ENCODE data around the gene SPECC1. TPM values are rescaled to one million over a fixed set of nuclear protein-coding genes. Genes with fewer than 3 reads are reported as not detected.

SPECC1 gene
- polyA plus RNA-seq, 1 experiment = 56.4 TPM

DNA sequence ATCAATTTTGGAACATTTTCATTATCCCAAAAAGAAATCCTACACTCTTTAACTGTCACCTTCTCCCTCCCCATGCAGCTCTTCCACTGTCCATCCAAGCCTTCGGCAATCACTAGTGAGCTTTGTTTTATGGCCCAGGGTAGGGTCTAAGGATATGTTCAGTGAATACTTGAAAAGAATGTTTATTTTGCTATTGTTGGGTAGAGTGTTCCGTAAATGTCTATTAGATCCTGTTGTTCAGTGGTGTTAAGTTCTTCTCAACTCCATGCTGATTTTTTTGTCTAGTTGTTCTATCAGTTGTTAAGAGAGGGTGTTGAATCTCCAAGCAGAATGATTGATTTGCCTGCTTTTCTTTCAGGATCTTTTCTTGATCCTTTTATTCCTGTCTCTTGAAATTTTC lies 29.9 kb downstream of the SPECC1 start:
- no peaks in the 10 kb centered on the region for H3K9me3 ChIP-seq (ENCODE audit: control insufficient read depth, insufficient read depth, low read length)
- no peak overlapping the region for H3K27ac ChIP-seq (ENCODE audit: low read depth, low read length)
- no peak for DNase-seq (ENCODE audit: low read depth, low spot score)
- H3K4me3 ChIP-seq (ENCODE audit: low read depth, low read length) = no peak overlapping the region
- ChIA-PET POLR2A (no interaction called here), CTCF (no interaction called here)
- TF ChIP-seq, protein P1, sequence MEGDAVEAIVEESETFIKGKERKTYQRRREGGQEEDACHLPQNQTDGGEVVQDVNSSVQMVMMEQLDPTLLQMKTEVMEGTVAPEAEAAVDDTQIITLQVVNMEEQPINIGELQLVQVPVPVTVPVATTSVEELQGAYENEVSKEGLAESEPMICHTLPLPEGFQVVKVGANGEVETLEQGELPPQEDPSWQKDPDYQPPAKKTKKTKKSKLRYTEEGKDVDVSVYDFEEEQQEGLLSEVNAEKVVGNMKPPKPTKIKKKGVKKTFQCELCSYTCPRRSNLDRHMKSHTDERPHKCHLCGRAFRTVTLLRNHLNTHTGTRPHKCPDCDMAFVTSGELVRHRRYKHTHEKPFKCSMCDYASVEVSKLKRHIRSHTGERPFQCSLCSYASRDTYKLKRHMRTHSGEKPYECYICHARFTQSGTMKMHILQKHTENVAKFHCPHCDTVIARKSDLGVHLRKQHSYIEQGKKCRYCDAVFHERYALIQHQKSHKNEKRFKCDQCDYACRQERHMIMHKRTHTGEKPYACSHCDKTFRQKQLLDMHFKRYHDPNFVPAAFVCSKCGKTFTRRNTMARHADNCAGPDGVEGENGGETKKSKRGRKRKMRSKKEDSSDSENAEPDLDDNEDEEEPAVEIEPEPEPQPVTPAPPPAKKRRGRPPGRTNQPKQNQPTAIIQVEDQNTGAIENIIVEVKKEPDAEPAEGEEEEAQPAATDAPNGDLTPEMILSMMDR (IDR thresholded peaks at IDR 0.05; ENCODE audit: low read depth, low read length) = no peak
- peaks cover 19% of the 10 kb centered on the region for H3K27me3 ChIP-seq (ENCODE audit: control insufficient read depth, insufficient read depth, low read length)

DNA sequence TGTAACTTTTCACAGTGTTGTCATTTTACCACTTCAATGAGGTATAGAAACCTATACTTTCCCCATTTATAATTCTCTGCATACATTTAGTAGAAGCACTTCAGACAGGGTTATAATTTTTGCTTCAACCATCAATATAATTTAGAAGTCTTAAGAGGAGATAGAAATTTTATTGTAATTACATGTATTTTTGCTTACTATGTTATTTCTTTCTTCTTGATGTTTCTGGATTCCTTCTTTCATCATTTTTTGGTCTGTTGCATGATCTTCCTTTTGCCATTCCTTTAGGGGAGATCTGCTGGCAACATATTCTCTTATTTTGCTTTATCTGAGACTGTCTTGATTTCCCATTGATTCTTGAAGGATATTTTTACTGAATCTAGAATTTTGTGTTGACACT lies 31.1 kb downstream of the SPECC1 start:
- Histone ChIP-seq H3K9me3 (ENCODE audit: control insufficient read depth, insufficient read depth, low read length) (no peaks in the 10 kb centered on the region), H3K27ac (ENCODE audit: low read depth, low read length) (no peak overlapping the region), H3K27me3 (ENCODE audit: control insufficient read depth, insufficient read depth, low read length) (peaks cover 19% of the 10 kb centered on the region), H3K4me3 (ENCODE audit: low read depth, low read length) (no peak overlapping the region)
- ChIA-PET POLR2A (no interaction called here), CTCF (no interaction called here)
- DNase-seq (ENCODE audit: low read depth, low spot score) = no peak
- TF ChIP-seq, protein P1 (IDR thresholded peaks at IDR 0.05; ENCODE audit: low read depth, low read length) = no peak

DNA sequence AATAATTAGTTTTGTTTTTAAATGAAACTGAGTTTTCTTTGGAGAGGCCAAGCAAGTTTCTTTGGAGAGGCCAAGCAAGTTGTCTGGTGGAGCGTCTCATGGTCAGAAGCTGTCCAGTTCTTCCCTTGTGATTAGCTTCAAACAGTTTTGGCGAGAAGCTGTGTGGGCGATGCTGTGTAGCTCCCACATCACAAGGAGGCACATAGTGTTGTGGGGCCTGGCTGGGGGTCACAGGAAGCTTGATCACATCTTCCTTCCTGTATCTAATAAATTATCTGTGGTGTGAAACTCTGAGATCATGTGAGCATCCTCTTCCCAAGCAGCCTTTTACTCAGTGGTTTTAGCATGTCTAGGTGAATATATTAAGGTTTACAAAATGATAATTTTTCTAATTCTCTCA lies 33.9 kb downstream of the SPECC1 start:
- POLR2A ChIA-PET = no interaction called here

DNA sequence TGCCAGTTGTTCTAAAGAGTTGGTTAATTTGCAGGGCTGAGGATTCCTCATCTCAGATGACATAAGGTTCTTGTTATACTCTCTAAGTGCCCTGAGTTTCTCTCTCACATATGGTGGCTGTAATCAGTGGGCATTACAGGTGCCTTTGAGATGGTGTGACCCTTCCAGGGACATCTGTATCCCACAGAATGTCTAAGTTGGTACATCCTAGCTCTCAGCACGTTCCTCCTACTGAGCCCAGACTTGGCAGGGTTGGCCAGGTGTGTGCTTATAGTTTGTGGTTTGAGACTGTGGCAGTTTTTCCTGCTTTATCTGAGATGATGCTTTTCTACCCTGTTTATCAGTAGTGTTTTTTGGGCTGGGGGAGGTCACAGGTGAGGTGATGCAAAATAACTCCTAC lies 36.3 kb downstream of the SPECC1 start:
- Histone ChIP-seq H3K9me3 (ENCODE audit: control insufficient read depth, insufficient read depth, low read length) (no peaks in the 10 kb centered on the region), H3K27me3 (ENCODE audit: control insufficient read depth, insufficient read depth, low read length) (peaks cover 9% of the 10 kb centered on the region), H3K27ac (ENCODE audit: low read depth, low read length) (no peak overlapping the region), H3K4me3 (ENCODE audit: low read depth, low read length) (no peak overlapping the region)
- CTCF ChIA-PET = no interaction called here
- POLR2A ChIA-PET = no interaction called here
- TF ChIP-seq, protein P1 (IDR thresholded peaks at IDR 0.05; ENCODE audit: low read depth, low read length) = no peak
- no peak for DNase-seq (ENCODE audit: low read depth, low spot score)

More for the DNA sequence above, 33.9 kb downstream of the SPECC1 start:
- Histone ChIP-seq H3K9me3 (ENCODE audit: control insufficient read depth, insufficient read depth, low read length) (no peaks in the 10 kb centered on the region), H3K4me3 (ENCODE audit: low read depth, low read length) (no peak overlapping the region), H3K27ac (ENCODE audit: low read depth, low read length) (no peak overlapping the region), H3K27me3 (ENCODE audit: control insufficient read depth, insufficient read depth, low read length) (peaks cover 15% of the 10 kb centered on the region)
- no peak for DNase-seq (ENCODE audit: low read depth, low spot score)
- TF ChIP-seq, protein P1 (IDR thresholded peaks at IDR 0.05; ENCODE audit: low read depth, low read length) = no peak
- CTCF ChIA-PET = interaction anchor here (2.0 kb wide), 1 partner anchor 33 kb away, joined by 6 read pairs; no protein-coding TSS in a partner anchor

DNA sequence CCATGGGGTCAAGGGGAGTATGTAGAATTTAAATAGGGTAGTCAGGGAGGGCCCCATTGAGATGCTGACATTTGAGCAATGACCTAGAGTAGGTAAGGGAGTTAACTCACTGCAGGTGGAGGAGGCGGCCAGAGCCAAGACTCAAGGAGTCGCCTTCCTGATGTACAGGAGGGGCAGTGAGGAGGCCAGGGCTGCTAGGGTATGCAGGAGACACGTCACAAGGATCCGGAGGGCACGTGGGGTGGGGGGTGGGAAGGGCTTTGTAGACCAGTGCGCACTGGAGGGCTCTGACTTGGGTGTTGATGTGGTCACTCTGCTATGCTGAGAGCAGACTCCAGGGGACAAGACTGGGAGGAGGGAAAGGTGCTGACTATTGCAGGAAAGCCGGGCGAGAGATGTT lies 37.5 kb downstream of the SPECC1 start:
- Histone ChIP-seq H3K27ac (ENCODE audit: low read depth, low read length) (no peak overlapping the region), H3K27me3 (ENCODE audit: control insufficient read depth, insufficient read depth, low read length) (peaks cover 9% of the 10 kb centered on the region), H3K4me3 (ENCODE audit: low read depth, low read length) (no peak overlapping the region), H3K9me3 (ENCODE audit: control insufficient read depth, insufficient read depth, low read length) (no peaks in the 10 kb centered on the region)
- TF ChIP-seq, protein P1 (IDR thresholded peaks at IDR 0.05; ENCODE audit: low read depth, low read length) = no peak
- DNase-seq (ENCODE audit: low read depth, low spot score) = no peak
- POLR2A ChIA-PET = no interaction called here
- CTCF ChIA-PET = no interaction called here

Measured in AG04450 (cell line).